Activated naive CD8-positive, alpha-beta T cell treated with anti-CD3 and anti-CD28 coated beads, Interleukin-2, amount 10 ng/mL, durations not matched to agents 7 days and 5 days (primary cell): ENCODE data around the gene DBET. TPM values are rescaled to one million over a fixed set of nuclear protein-coding genes. Genes with fewer than 3 reads are reported as not detected.
"Not testable (repeated sequence)": the region's sequence is repeated elsewhere in the genome, so short reads cannot be mapped to it uniquely, and the experiment has no call there.

Experiments
- ATAC-seq: fragments of 150-1000 bp; cut with Tn5 transposase; one replicate; pipeline ENCODE4 v1.10.0; 2021; ENCODE audit warnings: low read depth, moderate library complexity
- POLR2A ChIA-PET: fragments of 350-600 bp; sonication (Branson Sonifier 250); formaldehyde crosslinking; loops from one replicate; lab custom pipeline; 2021; ENCODE audit warnings: antibody characterized with exemption; lab: Charles Lee
- DNase-seq: peaks from one replicate; pipeline ENCODE4 v3.0.0; 2021
- H3K27ac Mint-ChIP-seq: one replicate; pipeline ENCODE4 v1.8.0; 2022; ENCODE audit warnings: mild to moderate bottlenecking, mixed read lengths
- H3K27me3 Mint-ChIP-seq: one replicate; pipeline ENCODE4 v1.8.0; 2022; ENCODE audit warnings: mild to moderate bottlenecking, moderate library complexity, mixed read lengths
- H3K36me3 Mint-ChIP-seq: one replicate; pipeline ENCODE4 v1.8.0; 2021; ENCODE audit warnings: mild to moderate bottlenecking, mixed read lengths
- H3K4me1 Mint-ChIP-seq: one replicate; pipeline ENCODE4 v1.8.0; 2021; ENCODE audit warnings: mixed read lengths
- H3K4me3 Mint-ChIP-seq: one replicate; pipeline ENCODE4 v1.8.0; 2022; ENCODE audit warnings: mild to moderate bottlenecking, moderate library complexity, mixed read lengths
- H3K9me3 Mint-ChIP-seq: one replicate; pipeline ENCODE4 v1.8.0; 2021; ENCODE audit warnings: mixed read lengths
- total RNA-seq, 2 experiments: library from RNA; stranded (reverse); gene quantifications; one replicate each; pipeline ENCODE4 v1.2.3, GENCODE V29; 2021

DBET gene
- total RNA-seq, 2 experiments from 2014 or later: not detected

DNA sequence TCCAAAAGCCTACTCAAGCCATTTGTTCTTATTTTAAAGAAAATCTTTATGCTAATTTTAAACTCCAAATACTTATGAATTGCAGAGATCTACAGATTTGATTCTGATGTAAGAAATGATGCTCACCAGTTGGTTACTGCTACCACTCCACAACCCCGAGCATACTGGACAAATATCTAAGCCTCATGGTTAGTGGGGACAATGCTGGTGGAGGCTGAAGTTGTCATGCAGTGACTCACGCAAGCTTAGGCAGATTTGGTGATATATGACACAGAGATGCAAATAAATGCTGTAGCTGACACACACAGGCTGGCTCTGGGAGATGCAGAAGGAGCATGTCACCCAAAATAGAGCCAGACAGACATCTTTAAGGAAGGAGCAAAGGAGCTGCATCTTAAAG lies 35.3 kb downstream of the DBET start:
- POLR2A ChIA-PET, H3K36me3 Mint-ChIP-seq, H3K27me3 Mint-ChIP-seq, H3K9me3 Mint-ChIP-seq, H3K27ac Mint-ChIP-seq, H3K4me1 Mint-ChIP-seq, H3K4me3 Mint-ChIP-seq, DNase-seq, ATAC-seq: not testable (repeated sequence)

DNA sequence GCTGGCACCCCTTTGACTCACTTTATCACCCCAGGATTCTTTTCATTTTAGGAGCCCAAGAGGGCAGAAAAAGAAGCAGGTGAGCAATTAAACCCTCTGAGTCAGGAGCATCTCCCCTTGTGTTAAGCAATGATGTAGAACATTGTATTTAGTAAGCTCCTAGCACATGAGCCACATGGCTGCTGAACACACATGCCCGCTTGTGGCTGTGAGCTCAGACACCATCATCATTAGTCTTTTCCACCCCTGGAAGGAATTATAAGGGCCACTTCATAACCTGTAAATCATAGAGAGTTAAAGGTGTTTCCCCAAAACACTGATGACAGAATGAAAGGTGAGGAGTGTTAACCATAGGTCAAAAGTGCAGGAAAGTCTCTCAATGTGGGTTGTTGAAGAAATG lies 37.2 kb downstream of the DBET start:
- H3K4me3 Mint-ChIP-seq: not testable (repeated sequence)

GRCh38 chr4:190106191-190106590 lies 41.9 kb downstream of the DBET start:
- ATAC-seq, H3K27me3 Mint-ChIP-seq, POLR2A ChIA-PET: not testable (repeated sequence)

More for the DNA sequence above, 37.2 kb downstream of the DBET start:
- H3K27ac Mint-ChIP-seq, POLR2A ChIA-PET, H3K36me3 Mint-ChIP-seq, H3K9me3 Mint-ChIP-seq, ATAC-seq, DNase-seq, H3K4me1 Mint-ChIP-seq, H3K27me3 Mint-ChIP-seq: not testable (repeated sequence)

GRCh38 chr4:190106611-190107480 lies 42.5 kb downstream of the DBET start:
- H3K4me3 Mint-ChIP-seq, H3K27me3 Mint-ChIP-seq, H3K4me1 Mint-ChIP-seq, H3K27ac Mint-ChIP-seq, ATAC-seq, DNase-seq, H3K36me3 Mint-ChIP-seq, H3K9me3 Mint-ChIP-seq, POLR2A ChIA-PET: not testable (repeated sequence)

More at GRCh38 chr4:190106191-190106590, 41.9 kb downstream of the DBET start:
- H3K4me1 Mint-ChIP-seq, H3K27ac Mint-ChIP-seq, H3K4me3 Mint-ChIP-seq, DNase-seq, H3K9me3 Mint-ChIP-seq, H3K36me3 Mint-ChIP-seq: not testable (repeated sequence)

GRCh38 chr4:190107766-190108485 lies 43.6 kb downstream of the DBET start:
- H3K4me1 Mint-ChIP-seq, H3K4me3 Mint-ChIP-seq, POLR2A ChIA-PET, H3K27me3 Mint-ChIP-seq, DNase-seq, ATAC-seq, H3K27ac Mint-ChIP-seq, H3K36me3 Mint-ChIP-seq, H3K9me3 Mint-ChIP-seq: not testable (repeated sequence)

- POLR2A ChIA-PET, H3K27me3 Mint-ChIP-seq, H3K27ac Mint-ChIP-seq, H3K4me1 Mint-ChIP-seq, ATAC-seq, H3K9me3 Mint-ChIP-seq, H3K4me3 Mint-ChIP-seq, DNase-seq, H3K36me3 Mint-ChIP-seq: not testable (repeated sequence)
Measured at GRCh38 chr4:190108756-190109155, 44.5 kb downstream of the DBET start.

DNA sequence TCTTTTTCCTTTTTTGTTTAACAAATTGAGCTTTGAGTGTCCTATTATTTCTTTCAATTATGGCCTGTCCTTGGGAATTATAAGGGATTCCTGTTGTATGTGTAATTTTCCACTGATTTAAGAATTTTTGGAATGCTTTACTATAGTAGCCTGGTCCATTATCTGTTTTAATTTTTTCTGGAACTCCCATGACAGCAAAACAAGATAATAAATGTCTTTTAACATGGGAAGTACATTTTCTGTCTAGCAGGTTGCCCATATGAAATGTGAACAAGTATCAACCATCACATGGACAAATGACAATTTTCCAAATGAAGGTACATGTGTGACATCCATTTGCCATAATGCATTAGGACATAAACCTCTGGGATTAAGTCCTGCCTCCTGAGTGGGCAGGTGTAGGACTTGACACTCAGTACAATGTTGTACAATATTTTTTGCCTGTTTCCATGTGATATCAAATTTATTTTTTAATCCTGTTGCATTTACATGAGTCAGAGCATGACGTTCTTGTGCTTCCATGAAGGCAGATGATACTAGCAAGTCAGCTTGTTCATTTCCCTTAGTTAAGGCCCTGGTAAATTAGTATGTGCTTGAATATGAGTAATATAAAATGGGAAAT lies 45.2 kb downstream of the DBET start:
- H3K4me3 Mint-ChIP-seq, ATAC-seq, POLR2A ChIA-PET, H3K9me3 Mint-ChIP-seq, H3K36me3 Mint-ChIP-seq, DNase-seq, H3K4me1 Mint-ChIP-seq, H3K27ac Mint-ChIP-seq, H3K27me3 Mint-ChIP-seq: not testable (repeated sequence)

GRCh38 chr4:190110033-190110432 lies 45.7 kb downstream of the DBET start:
- DNase-seq, H3K27me3 Mint-ChIP-seq, H3K27ac Mint-ChIP-seq, H3K4me1 Mint-ChIP-seq, H3K9me3 Mint-ChIP-seq, POLR2A ChIA-PET, H3K4me3 Mint-ChIP-seq, ATAC-seq, H3K36me3 Mint-ChIP-seq: not testable (repeated sequence)

DNA sequence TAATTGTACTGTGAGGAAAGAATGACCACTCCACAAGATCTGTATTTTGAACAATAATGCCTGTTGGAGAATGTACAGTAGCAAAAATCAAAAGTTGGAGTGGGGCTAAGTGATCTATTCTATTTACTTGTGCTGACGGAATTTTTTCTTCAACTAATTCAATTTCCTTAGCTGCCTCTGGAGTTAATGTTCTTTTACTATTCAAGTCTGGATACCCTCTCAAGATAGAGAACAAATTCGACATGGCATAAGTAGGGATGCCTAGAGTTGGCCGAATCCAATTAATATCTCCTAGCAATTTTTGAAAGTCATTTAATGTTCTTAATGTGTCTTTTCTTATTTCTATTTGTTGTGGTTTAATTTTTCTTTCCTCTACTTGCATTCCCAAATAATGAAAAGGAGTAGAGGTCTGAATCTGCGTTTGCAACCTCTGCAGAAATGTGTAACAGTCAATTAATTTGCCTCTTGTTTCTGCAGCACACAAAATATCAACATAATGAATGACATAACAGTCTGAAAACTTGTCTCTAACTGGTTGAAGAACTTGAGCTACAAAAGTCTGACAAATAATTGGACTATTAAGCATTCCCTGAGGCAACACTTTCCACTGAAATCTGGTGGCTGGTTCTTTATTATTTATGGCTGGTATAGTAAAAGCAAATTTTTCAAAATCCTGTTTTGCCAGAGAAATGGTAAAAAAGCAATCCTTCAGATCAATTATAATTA lies 46.4 kb downstream of the DBET start:
- H3K36me3 Mint-ChIP-seq, POLR2A ChIA-PET, H3K4me1 Mint-ChIP-seq, ATAC-seq, H3K27ac Mint-ChIP-seq, H3K27me3 Mint-ChIP-seq, H3K9me3 Mint-ChIP-seq, H3K4me3 Mint-ChIP-seq, DNase-seq: not testable (repeated sequence)

DNA sequence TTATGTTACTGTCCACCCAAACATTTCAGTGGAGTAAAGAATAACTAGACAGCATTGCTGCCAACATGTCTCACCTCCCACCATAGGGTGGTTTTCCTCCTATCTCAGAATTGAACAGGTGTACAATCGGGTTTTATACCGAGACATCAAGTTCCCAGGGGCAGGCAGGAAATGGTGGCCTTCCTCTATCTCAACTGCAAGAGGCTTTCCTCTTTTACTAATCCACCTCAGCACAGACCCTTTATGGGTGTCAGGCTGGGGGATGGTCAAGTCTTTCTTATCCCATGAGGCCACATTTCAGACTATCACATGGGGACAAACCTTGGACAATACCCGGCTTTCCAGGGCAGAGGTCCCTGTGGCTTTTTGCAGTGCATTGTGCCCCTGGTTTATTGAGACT lies 48.6 kb downstream of the DBET start:
- H3K36me3 Mint-ChIP-seq, H3K27ac Mint-ChIP-seq, ATAC-seq, H3K27me3 Mint-ChIP-seq, H3K4me3 Mint-ChIP-seq, DNase-seq, H3K4me1 Mint-ChIP-seq, H3K9me3 Mint-ChIP-seq, POLR2A ChIA-PET: not testable (repeated sequence)

DNA sequence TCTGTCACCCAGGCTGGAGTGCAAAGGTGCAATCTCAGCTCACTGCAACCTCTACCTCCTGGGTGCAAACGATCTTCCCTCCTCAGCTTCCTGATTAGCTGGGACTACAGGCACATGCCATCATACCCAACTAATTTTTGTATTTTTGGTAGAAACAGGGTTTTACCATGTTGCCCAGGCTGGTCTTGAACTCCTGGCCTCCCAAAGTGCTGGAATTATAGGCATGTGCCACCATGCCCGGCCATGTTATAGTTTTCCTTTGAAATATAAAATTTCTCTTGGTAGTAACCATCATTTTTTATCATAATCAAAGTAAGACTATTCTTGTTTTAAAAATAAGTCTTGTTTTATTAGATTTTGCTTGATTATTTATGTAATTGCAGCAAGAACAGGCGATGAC lies 50.7 kb downstream of the DBET start:
- POLR2A ChIA-PET, H3K4me3 Mint-ChIP-seq, H3K9me3 Mint-ChIP-seq, H3K27me3 Mint-ChIP-seq, H3K4me1 Mint-ChIP-seq, H3K36me3 Mint-ChIP-seq, H3K27ac Mint-ChIP-seq, DNase-seq, ATAC-seq: not testable (repeated sequence)
